Fibroblast of skin of abdomen (primary cell): ENCODE results near the gene NISCH.
"Not testable (repeated sequence)": the region's sequence is repeated elsewhere in the genome, so short reads cannot be mapped to it uniquely, and the experiment has no call there.

Source experiments
- DNase-seq: peaks from one replicate; pipeline ENCODE4 v3.0.0-alpha.2; 2013

NISCH gene

DNA sequence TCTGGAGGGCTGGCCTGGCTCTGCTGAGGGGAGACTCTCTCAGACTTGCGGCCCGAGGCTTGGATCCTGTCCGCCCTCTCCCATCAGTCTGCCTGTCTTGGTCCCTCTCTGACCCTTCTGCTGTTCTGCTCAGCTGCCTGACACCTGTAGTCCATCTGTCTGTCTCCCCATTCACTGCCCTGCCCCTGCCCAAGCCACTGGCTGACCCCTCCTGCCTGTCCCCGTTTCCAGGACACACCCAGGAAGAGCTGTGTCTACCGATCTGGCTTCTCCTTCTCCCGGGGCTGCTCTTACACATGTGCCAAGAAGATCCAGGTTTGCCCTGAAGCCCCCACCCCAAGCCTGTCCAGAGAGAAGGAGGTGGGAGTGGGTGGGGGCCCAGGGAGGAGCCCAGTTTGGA, 59.8 kb downstream of the NISCH start:
- DNase-seq = no peak

DNA sequence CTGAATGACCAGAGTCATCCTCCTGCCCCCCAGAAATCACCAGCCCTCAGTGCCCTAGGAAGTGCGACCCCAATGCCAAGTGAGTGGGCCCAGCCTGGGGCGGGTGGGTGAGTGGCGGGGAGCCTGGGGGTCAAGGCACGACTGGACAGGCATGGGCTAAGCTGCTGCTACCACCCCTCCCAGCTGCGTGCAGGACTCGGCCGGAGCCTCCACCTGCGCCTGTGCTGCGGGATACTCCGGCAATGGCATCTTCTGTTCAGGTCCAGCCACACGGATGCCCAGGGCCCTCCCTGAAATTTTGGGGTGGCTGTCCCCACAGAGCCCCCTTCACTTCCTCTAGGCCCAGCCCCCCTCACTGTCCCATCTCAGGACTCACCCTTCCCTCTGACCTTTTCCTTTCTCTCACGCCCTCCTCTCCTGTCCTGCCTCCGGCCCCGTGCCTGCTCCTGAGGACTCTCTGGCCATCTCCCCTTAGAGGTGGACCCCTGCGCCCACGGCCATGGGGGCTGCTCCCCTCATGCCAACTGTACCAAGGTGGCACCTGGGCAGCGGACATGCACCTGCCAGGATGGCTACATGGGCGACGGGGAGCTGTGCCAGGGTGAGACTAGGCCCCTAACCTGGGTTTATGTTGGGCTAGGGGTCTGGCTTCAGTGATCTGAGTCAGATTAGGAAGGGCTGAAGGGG, 61.2 kb downstream of the NISCH start:
- DNase-seq = no peak

DNA sequence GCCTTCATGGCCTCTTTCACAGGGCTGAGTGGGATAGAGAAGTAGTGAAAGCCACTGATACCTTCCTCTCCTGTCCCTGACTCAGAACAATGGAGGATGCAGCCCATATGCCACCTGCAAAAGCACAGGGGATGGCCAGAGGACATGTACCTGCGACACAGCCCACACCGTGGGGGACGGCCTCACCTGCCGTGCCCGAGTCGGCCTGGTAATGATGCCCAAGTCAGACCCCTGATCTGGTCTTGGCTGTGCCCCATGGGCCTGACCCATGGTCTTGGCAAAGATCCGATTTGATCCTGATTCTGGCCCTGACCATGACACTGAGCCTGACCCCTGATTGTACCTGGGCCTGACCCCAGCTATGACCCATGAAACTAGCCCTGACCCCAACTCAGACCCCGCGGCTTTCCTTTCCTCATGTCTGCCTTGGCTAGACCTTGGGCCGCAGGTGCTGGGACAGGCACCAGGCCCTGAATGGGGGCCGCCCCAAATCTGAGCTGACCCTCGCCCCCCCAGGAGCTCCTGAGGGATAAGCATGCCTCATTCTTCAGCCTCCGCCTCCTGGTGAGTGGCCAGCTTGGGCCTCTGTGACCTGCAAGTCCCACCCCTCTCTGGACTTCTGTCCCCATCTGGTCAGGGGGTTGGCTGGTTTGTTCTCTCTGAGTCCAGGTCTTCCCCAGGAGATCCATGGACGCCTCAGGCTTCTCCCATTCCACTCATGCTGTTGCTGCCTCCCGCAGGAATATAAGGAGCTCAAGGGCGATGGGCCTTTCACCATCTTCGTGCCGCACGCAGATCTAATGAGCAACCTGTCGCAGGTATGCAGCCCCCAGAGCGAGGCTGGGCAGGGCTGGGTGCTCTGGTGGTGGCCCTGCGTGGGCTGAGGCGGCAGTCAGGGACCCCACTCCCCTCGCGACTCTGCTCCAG, 62.7 kb downstream of the NISCH start:
- no peak for DNase-seq

DNA sequence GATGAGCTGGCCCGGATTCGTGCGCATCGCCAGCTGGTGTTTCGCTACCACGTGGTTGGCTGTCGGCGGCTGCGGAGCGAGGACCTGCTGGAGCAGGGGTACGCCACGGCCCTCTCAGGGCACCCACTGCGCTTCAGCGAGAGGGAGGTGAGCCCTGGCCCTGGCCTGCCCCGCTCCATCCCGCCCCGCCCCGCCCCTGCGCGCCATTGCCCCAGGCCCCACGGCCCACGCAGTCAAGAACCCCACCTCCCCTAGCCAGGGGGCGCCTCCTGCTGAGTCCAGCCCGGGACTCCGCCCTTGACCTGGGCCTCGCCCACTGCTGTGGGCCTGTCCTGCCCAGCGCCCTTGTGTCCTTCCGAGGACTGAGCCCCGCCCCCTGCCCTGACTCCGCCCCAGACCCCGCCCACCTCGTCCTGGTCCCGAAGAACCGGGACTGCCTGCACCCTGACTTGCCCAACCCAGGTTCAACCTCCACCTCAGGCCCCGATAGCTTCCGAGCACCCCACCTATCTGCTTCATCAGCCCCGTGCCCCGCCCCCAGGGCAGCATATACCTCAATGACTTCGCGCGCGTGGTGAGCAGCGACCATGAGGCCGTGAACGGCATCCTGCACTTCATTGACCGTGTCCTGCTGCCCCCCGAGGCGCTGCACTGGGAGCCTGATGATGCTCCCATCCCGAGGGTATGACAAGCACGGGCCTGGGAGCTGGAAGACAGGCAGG, 63.5 kb downstream of the NISCH start:
- DNase-seq = no peak

DNA sequence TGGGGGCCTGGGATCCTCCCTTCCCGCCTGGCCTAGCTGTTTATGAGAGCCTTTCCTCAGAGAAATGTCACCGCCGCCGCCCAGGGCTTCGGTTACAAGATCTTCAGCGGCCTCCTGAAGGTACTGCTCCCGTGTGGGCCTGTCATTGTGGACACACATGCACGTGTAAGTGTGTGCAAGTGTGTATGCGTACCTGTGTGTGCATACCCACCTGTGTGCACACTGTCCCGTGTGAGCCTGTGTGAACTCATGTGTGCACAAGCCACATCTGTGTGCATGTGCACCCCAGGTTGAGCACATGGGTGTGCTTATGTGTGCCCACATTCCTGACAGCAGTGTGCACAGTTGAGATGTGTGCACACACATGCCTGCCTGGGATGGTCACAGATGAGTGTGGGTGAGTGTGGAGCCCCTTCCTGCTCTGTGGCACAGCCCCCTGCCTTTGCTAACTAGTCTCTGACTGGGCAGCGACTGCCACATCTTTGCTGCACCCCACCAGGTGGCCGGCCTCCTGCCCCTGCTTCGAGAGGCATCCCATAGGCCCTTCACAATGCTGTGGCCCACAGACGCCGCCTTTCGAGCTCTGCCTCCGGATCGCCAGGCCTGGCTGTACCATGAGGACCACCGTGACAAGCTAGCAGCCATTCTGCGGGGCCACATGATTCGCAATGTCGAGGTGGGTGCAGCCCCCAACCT, 64.2 kb downstream of the NISCH start:
- no peak for DNase-seq

DNA sequence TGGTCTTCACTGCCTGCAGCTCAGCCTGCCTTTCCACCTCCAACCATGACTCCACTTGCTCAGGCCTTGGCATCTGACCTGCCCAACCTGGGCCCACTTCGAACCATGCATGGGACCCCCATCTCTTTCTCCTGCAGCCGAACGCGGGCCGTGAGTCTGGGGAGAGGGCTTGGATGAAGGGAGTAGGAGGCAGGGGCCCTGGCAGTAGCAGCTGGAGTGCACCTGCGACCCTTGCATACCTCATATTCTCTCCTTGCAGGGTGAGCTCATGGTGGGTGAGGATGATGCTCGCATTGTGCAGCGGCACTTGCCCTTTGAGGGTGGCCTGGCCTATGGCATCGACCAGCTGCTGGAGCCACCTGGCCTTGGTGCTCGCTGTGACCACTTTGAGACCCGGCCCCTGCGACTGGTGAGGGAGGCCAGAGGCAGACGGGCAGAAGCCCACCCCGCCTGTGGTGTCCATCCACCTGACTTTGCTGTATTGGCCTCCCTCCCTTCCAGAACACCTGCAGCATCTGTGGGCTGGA, 64.8 kb downstream of the NISCH start:
- no peak for DNase-seq

DNA sequence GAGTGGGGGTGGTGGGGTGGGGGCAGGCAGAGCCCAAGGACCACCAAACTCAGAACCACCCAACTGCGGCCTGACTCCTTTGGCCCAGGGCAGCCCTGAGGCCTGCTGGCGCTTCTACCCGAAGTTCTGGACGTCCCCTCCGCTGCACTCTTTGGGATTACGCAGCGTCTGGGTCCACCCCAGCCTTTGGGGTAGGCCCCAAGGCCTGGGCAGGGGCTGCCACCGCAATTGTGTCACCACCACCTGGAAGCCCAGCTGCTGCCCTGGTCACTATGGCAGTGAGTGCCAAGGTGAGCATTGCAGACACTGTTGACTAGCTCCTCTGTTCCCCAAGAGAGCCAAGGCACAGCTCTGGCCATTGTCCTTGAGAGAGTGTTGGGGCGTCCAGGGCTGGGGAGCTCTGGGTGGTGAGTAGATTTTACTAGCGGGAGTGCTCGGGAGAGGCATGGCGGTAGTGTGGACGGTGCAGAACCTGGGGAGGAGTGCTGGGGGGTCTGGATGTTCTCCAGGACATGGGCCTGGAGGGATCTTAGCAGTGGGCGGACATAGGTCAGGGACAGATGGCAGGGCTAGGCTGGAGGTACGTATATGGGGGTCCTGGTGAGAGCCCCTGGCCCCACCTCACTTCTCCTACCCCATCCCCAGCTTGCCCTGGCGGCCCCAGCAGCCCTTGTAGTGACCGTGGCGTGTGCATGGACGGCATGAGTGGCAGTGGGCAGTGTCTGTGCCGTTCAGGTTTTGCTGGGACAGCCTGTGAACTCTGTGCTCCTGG, 65.5 kb downstream of the NISCH start:
- no peak for DNase-seq

DNA sequence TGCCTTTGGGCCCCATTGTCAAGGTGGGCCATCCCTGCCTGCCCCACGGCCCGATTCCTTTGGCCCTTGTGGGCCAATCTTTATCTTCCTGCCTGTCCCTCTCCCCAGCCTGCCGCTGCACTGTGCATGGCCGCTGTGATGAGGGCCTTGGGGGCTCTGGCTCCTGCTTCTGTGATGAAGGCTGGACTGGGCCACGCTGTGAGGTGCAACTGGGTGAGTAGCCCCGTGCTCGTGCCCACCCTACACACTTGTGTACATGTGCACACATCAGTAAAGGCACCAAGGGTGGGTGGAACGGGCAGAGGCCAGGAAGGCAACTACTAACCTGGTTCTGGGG, 66.1 kb downstream of the NISCH start:
- DNase-seq = no peak

DNA sequence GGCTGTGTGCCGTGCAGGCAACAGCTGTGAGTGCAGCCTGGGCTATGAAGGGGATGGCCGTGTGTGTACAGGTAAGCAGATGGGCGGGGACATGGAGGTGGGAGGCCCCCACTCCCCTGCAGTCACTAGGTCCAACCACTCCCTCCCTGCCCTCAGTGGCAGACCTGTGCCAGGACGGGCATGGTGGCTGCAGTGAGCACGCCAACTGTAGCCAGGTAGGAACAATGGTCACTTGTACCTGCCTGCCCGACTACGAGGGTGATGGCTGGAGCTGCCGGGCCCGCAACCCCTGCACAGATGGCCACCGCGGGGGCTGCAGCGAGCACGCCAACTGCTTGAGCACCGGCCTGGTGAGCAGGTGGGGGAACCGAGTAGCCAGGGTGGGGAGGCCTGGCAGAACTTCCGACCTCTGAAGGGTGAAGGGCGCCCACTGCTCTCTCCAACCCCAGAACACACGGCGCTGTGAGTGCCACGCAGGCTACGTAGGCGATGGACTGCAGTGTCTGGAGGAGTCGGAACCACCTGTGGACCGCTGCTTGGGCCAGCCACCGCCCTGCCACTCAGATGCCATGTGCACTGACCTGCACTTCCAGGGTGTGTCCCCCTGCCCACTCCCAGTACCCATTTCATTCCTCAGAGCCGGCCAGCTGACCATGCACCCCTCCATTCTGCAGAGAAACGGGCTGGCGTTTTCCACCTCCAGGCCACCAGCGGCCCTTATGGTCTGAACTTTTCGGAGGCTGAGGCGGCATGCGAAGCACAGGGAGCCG, 66.7 kb downstream of the NISCH start:
- DNase-seq = no peak

DNA sequence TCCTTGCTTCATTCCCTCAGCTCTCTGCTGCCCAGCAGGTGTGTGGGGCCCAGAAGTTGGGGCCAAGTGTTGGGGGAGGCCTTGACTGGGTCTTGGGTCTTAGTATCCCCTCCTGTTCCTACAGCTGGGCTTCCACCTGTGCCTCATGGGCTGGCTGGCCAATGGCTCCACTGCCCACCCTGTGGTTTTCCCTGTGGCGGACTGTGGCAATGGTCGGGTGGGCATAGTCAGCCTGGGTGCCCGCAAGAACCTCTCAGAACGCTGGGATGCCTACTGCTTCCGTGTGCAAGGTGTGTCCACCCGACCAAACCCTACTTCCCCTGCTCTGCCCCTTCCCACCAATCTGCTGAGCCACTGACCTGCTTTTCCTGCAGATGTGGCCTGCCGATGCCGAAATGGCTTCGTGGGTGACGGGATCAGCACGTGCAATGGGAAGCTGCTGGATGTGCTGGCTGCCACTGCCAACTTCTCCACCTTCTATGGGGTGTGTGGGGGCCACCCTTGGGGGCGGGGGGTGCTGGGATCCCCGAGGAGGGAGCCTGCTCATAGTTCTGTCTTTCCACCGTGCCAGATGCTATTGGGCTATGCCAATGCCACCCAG, 67.3 kb downstream of the NISCH start:
- no peak for DNase-seq

DNA sequence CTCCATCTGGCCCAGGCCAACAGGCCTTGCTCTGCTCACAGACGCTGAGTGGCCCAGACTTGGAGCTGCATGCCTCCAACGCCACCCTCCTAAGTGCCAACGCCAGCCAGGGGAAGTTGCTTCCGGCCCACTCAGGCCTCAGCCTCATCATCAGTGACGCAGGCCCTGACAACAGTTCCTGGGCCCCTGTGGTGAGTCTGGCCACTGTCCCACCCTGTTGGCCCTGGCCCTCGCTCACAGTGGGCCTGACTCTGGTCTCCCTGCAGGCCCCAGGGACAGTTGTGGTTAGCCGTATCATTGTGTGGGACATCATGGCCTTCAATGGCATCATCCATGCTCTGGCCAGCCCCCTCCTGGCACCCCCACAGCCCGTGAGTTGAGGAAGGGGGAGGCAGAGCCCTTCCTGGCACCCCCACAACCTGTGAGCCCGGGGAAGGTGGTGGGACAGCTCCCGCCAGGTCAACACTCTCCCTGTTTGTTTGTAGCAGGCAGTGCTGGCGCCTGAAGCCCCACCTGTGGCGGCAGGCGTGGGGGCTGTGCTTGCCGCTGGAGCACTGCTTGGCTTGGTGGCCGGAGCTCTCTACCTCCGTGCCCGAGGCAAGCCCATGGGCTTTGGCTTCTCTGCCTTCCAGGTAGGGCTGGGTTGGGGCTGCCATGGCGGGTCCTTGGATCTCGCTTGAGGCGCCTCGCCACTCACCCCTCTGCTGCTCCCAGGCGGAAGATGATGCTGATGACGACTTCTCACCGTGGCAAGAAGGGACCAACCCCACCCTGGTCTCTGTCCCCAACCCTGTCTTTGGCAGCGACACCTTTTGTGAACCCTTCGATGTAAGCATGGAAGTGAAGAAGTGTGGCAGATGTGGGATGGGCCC, 68.2 kb downstream of the NISCH start:
- no peak for DNase-seq

DNA sequence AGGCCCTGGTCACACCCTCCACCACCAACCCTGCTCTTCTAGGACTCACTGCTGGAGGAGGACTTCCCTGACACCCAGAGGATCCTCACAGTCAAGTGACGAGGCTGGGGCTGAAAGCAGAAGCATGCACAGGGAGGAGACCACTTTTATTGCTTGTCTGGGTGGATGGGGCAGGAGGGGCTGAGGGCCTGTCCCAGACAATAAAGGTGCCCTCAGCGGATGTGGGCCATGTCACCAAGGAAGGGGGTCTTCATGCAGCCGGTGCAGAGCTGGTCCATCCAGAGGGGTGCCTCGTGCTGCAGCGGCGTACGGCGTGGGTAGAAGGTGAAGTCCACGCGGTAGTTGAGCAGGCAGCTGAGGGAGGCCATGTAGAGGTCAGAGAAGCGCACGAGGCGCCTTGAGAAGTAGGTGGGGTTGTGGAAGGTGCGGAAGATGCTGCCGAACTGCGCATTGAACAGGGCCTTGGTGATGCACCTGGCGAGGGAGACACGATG, 68.9 kb downstream of the NISCH start:
- DNase-seq = no peak

DNA sequence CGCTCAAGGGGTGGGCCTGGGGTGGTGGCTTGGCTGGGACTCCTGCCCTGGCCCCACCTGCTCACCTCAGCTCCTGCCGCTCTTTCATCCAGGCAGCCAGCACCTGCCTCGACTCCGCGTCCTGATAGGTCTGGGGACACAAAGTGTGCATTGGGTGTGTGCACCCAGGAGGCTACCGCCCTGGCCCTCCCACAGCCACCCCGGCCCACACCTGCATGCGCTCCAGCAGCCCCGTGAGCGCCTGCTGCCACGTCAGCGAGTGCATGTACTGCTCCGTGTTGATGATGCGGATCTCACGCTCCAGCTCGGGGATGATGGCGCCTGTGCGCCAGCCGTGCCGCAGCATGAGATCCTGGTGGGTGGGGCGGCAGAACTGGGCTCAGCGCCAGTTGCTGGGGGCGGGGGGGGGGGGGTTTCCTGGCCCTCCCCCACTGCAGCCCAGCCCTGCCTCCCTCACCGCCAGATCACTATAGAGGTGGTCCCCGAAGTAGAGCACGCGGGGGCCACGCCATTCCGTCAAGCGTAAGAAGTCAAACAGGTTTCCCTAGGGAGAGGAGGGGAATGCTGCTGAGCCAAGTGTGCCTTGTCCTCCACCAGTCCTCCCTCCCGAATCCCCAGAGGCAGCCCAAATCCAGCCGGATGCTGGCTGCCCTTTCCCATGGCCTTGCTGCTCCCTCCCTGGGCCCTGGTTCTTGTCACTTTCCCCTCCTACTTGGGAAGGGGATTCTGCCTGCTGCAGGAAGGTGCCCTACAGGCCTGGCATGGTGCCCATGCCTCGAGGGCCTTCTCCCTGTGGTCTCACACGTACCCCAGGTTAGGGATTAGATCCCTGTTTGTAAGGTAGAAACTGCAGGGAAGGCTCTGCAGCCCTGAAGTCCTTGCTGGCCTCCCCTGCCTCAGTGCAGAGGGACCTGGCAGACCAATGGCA, 69.6 kb downstream of the NISCH start:
- no peak for DNase-seq

DNA sequence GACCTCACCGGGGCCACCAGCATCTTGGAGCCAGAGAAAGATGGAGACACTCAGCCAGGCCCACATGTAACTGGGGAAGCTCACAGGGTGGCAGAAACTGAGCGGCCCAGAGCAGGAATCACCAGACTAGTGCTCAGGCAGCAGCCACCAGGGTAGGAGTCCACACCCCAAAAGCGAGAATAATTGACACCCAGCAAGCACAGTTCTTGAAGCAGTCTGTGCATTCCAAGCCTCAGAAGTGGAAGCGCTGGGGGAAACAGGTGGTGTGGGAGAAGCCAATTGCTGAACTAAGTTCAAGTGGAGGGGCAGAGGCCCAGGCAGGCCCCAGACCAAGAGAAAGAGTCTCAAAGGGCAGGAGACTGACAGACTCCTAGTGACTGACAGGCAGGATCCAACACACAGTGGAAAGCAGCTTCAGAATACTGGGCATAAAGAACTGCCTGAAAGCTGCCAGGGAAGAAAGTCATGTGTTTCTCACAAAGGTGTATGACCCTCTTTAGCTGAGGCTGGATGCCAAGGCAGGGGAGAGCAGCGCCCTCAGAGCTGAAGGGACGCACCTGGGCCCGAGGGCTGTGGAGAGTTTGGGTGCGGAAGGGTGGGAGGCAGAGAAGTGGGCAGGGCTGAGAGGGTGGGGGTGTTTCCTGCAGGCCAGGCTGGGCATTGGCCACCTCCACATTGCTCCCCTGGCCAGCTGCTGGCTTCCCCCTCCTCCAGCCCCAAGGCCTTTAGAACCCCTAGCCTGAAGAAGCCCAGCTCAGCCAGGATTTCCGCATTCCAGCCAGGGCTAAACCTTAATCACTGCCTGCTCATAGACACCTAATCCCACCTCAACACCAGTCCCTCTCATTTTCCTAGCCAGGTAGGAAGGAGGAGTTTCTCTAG, 70.5 kb downstream of the NISCH start:
- DNase-seq = no peak

DNA sequence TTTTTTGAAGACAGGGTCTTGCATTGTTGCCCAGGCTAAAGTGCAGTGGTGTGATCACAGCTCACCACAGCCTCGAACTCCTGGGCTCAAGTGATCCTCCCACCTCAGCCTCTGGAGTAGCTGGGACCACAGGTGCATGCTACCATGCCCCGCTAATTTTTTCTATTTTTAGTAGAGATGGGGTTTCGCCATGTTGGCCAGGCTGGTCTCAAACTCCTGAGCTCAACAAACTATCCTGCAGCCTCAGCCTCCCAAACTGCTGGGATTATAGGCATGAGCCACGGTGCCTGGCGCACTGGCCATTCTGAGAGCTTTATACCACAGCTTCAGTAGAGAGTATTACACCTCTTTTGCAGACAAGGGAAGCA, 71.3 kb downstream of the NISCH start:
- not testable (repeated sequence) for DNase-seq

DNA sequence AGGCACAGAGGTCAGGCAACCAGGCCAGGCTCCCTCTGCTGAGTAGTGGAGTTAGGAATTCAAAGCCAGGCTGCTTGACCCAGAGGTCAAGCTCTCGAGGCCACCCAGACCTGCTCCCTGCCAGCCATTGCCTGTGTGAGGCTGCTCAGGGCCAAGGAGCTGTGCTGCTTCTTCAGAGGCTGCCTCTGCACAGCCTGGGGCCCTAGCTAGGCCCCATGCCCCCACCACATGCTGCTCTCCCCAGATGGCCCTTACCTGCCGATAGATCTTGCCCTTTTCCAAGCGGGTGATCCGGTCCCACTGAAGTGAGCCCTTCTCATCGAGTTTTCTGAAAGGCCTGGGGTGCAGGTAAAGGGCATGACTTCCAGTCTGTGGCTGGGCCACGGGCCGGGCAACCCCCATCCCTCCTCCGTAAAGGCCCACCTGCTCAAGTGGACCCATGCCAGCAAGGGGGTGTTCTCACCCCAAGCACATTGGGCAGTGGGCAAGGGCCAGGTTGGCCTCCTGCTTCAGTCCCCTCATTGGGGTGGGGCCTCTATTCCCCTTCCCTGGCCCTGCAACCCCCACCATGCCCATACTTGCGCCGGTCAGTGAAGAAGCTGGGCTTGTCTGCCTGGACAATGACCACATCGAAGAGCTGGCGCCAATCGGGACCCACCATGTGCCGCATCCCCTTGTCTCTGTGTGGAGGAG, 71.8 kb downstream of the NISCH start:
- DNase-seq = no peak
